ENCODE results near the gene SIPA1L3. TPM values are rescaled to one million over a fixed set of nuclear protein-coding genes. Genes with fewer than 3 reads are reported as not detected.

Gene SIPA1L3
- polyA plus RNA-seq, 1 of the 3 experiments (the other 2 are of a cell fraction): 11.6 TPM

GRCh38 chr19:38203197-38203596 lies 296.2 kb downstream of the SIPA1L3 start:
- peaks cover 4 to 28% of the 10 kb centered on the region in 2 experiments for H3K36me3 ChIP-seq (replicated peaks in 1 of 2; ENCODE audit: control insufficient read depth in 1 of 2, insufficient read depth in 2 of 2, low read length in 1 of 2)
- no peaks in the 10 kb centered on the region for H4K20me1 ChIP-seq (ENCODE audit: insufficient read depth)
- ChIA-PET POLR2A (no interaction called here), CTCF (interaction anchor here (0.9 kb wide), 2 partner anchors 300 to 305 kb away, joined by 3 to 4 read pairs; no protein-coding TSS in a partner anchor)
- peaks cover 1% of the 10 kb centered on the region for H3F3A ChIP-seq (replicated peaks; ENCODE audit: insufficient read depth)
- 87% methylated on average over 10 of the region's 13 CpGs for WGBS (ENCODE audit: low lambda C conversion rate)
- no peaks in the 10 kb centered on the region; a peak in 1 of 4 replicates for H3K4me1 ChIP-seq (ENCODE audit: control insufficient read depth in 1 of 2, insufficient read depth in 2 of 2, low read depth in 1 of 2, low read length in 1 of 2)
- H3K4me3 ChIP-seq (ENCODE audit: low read depth in 2 of 2, low read length in 1 of 2): no peak overlapping the region
- no peaks in the 10 kb centered on the region for H3K9me2 ChIP-seq
- H3K4me2 ChIP-seq: no peak overlapping the region
- DNase-seq: no peak
- TF ChIP-seq SIN3A (IDR thresholded peaks at IDR 0.05; ENCODE audit: borderline replicate concordance, low read depth, low read length) (no peak), SMC3 (IDR thresholded peaks at IDR 0.05; ENCODE audit: low read depth, low read length) (no peak), TAF1 (IDR thresholded peaks at IDR 0.05; ENCODE audit: borderline replicate concordance, low read depth, low read length) (no peak)
- no peaks in the 10 kb centered on the region for H3K79me2 ChIP-seq (ENCODE audit: insufficient read depth)
- H3K9ac ChIP-seq: no peak overlapping the region
- H3K27ac ChIP-seq (ENCODE audit: low read depth in 2 of 2, low read length in 1 of 2): no peak overlapping the region
- no peaks in the 10 kb centered on the region for H3K27me3 ChIP-seq (ENCODE audit: insufficient read depth)
- no peak overlapping the region for H2AFZ ChIP-seq (ENCODE audit: low read depth)
- H3K9me3 ChIP-seq: no peaks in the 10 kb centered on the region

GRCh38 chr19:38204096-38204495 lies 297.1 kb downstream of the SIPA1L3 start:
- H3F3A ChIP-seq (replicated peaks; ENCODE audit: insufficient read depth): peaks cover 5% of the 10 kb centered on the region
- H3K9ac ChIP-seq: no peak overlapping the region
- no peaks in the 10 kb centered on the region for H3K27me3 ChIP-seq (ENCODE audit: insufficient read depth)
- no peaks in the 10 kb centered on the region for H4K20me1 ChIP-seq (ENCODE audit: insufficient read depth)
- CTCF ChIA-PET: interaction anchor here (0.9 kb wide), 2 partner anchors 301 to 306 kb away, joined by 3 to 4 read pairs; no protein-coding TSS in a partner anchor
- no peak for TF ChIP-seq POLR2AphosphoS5 (IDR thresholded peaks at IDR 0.05; ENCODE audit: low read depth, low read length)
- no peak for TF ChIP-seq PBX3 (IDR thresholded peaks at IDR 0.05)
- no peak for TF ChIP-seq CHD2 (IDR thresholded peaks at IDR 0.05; ENCODE audit: low read length, partially characterized antibody)
- TF ChIP-seq YY1 (IDR thresholded peaks at IDR 0.05; ENCODE audit: low read depth): no peak
- TF ChIP-seq, protein P1, sequence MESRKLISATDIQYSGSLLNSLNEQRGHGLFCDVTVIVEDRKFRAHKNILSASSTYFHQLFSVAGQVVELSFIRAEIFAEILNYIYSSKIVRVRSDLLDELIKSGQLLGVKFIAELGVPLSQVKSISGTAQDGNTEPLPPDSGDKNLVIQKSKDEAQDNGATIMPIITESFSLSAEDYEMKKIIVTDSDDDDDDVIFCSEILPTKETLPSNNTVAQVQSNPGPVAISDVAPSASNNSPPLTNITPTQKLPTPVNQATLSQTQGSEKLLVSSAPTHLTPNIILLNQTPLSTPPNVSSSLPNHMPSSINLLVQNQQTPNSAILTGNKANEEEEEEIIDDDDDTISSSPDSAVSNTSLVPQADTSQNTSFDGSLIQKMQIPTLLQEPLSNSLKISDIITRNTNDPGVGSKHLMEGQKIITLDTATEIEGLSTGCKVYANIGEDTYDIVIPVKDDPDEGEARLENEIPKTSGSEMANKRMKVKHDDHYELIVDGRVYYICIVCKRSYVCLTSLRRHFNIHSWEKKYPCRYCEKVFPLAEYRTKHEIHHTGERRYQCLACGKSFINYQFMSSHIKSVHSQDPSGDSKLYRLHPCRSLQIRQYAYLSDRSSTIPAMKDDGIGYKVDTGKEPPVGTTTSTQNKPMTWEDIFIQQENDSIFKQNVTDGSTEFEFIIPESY (IDR thresholded peaks at IDR 0.05; ENCODE audit: borderline replicate concordance, low read depth): no peak
- no peak for TF ChIP-seq SMC3 (IDR thresholded peaks at IDR 0.05; ENCODE audit: low read depth, low read length)
- TF ChIP-seq EP300 (IDR thresholded peaks at IDR 0.05; ENCODE audit: borderline replicate concordance in 1 of 2, low read depth in 1 of 2, low read length in 1 of 2): no peak
- no peak for TF ChIP-seq TCF12 (IDR thresholded peaks at IDR 0.05)
- TF ChIP-seq ELF1 (IDR thresholded peaks at IDR 0.05): no peak
- no peak for TF ChIP-seq EZH2phosphoT487 (IDR thresholded peaks at IDR 0.05; ENCODE audit: borderline replicate concordance, low read depth)
- 93% methylated on average over 7 of the region's 8 CpGs for WGBS (ENCODE audit: low lambda C conversion rate)
- H3K79me2 ChIP-seq (ENCODE audit: insufficient read depth): no peaks in the 10 kb centered on the region
- H3K27ac ChIP-seq (ENCODE audit: low read depth in 2 of 2, low read length in 1 of 2): no peak overlapping the region
- H3K9me2 ChIP-seq: no peaks in the 10 kb centered on the region
- peaks cover 4 to 28% of the 10 kb centered on the region in 2 experiments for H3K36me3 ChIP-seq (replicated peaks in 1 of 2; ENCODE audit: control insufficient read depth in 1 of 2, insufficient read depth in 2 of 2, low read length in 1 of 2)
- no peak for DNase-seq
- POLR2A ChIA-PET: no interaction called here
- H3K4me2 ChIP-seq: no peak overlapping the region
- H2AFZ ChIP-seq (ENCODE audit: low read depth): no peak overlapping the region
- H3K4me3 ChIP-seq (ENCODE audit: low read depth in 2 of 2, low read length in 1 of 2): no peak overlapping the region
- peaks cover 0 to under 1% of the 10 kb centered on the region in 2 experiments; a peak in 1 of 4 replicates for H3K4me1 ChIP-seq (ENCODE audit: control insufficient read depth in 1 of 2, insufficient read depth in 2 of 2, low read depth in 1 of 2, low read length in 1 of 2)
- no peaks in the 10 kb centered on the region for H3K9me3 ChIP-seq

All from SK-N-SH (cell line).